WTC11 (cell line): ENCODE results near the gene ABHD12B. TPM values are rescaled to one million over a fixed set of nuclear protein-coding genes. Genes with fewer than 3 reads are reported as not detected.

ENCODE experiments used
- ATAC-seq: fragments of 200-7000 bp; cut with Tn5 transposase; 2 replicates; pipeline ENCODE4 v1.10.0; 2021; ENCODE audit warnings: mild to moderate bottlenecking, moderate library complexity
- CTCF ChIA-PET: fragments of 300-600 bp; sonication (Branson Sonifier 250); formaldehyde crosslinking; loops from one replicate; lab custom pipeline; 2021; ENCODE audit warnings: antibody characterized with exemption; lab: Charles Lee
- POLR2A ChIA-PET: fragments of 350-600 bp; sonication (Branson Sonifier 250); formaldehyde crosslinking; loops from one replicate; lab custom pipeline; 2021; ENCODE audit warnings: antibody characterized with exemption; lab: Charles Lee
- DNase-seq: peaks from one replicate; pipeline ENCODE4 v3.0.0; 2021; ENCODE audit warnings: low spot score
- H3K27ac Mint-ChIP-seq: 2 replicates; pipeline ENCODE4 v1.8.0; 2021; ENCODE audit warnings: mixed read lengths
- H3K27me3 Mint-ChIP-seq: 2 replicates; pipeline ENCODE4 v1.8.0; 2021; ENCODE audit warnings: low read depth, mild to moderate bottlenecking, moderate library complexity, mixed read lengths
- H3K36me3 Mint-ChIP-seq: 2 replicates; pipeline ENCODE4 v1.8.0; 2021; ENCODE audit warnings: mixed read lengths
- H3K4me1 Mint-ChIP-seq: 2 replicates; pipeline ENCODE4 v1.8.0; 2022; ENCODE audit warnings: mixed read lengths
- H3K4me3 Mint-ChIP-seq: 2 replicates; pipeline ENCODE4 v1.8.0; 2021; ENCODE audit warnings: mild to moderate bottlenecking, moderate library complexity, mixed read lengths
- H3K9me3 Mint-ChIP-seq: 2 replicates; pipeline ENCODE4 v1.8.0; 2021; ENCODE audit warnings: mixed read lengths
- ESRRA ChIP-seq: sonication (generic); formaldehyde crosslinking; IDR thresholded peaks from 2 replicates; pipeline ENCODE4 v1.8.1; 2022; ENCODE audit warnings: mild to moderate bottlenecking, missing genetic modification reagents, borderline replicate concordance
- HMGA2 ChIP-seq: fragments of 250-450 bp; sonication (Bioruptor Pico); IDR thresholded peaks from 2 replicates; pipeline ENCODE4 v1.4.0; 2021; ENCODE audit warnings: mild to moderate bottlenecking, moderate library complexity
- IRF2 ChIP-seq: sonication (generic); formaldehyde crosslinking; IDR thresholded peaks from 2 replicates; pipeline ENCODE4 v1.8.0; 2022; ENCODE audit warnings: low read depth, missing genetic modification reagents, borderline replicate concordance
- JAZF1 ChIP-seq: fragments of 250-450 bp; sonication (Bioruptor Pico); IDR thresholded peaks from 2 replicates; pipeline ENCODE4 v1.9.0; 2021; ENCODE audit warnings: moderate library complexity, mild to moderate bottlenecking, inconsistent platforms
- JUN ChIP-seq: sonication (generic); formaldehyde crosslinking; IDR thresholded peaks from 2 replicates; pipeline ENCODE4 v1.8.0; 2023; ENCODE audit warnings: mild to moderate bottlenecking, missing genetic modification reagents
- NFE2L1 ChIP-seq: sonication (generic); formaldehyde crosslinking; IDR thresholded peaks from 2 replicates; pipeline ENCODE4 v1.8.1; 2023; ENCODE audit warnings: missing genetic modification reagents
- RELA ChIP-seq: sonication (generic); formaldehyde crosslinking; IDR thresholded peaks from 2 replicates; pipeline ENCODE4 v1.8.1; 2022; ENCODE audit warnings: missing genetic modification reagents, mild to moderate bottlenecking, borderline replicate concordance
- SMAD3 ChIP-seq: sonication (generic); formaldehyde crosslinking; IDR thresholded peaks from 2 replicates; pipeline ENCODE4 v1.8.0; 2022; ENCODE audit warnings: missing genetic modification reagents, mild to moderate bottlenecking, borderline replicate concordance
- TEAD1 ChIP-seq: sonication (generic); formaldehyde crosslinking; IDR thresholded peaks from 2 replicates; pipeline ENCODE4 v1.8.0; 2022; ENCODE audit warnings: mild to moderate bottlenecking, missing genetic modification reagents
- ZNF138 ChIP-seq: sonication (generic); formaldehyde crosslinking; conservative IDR thresholded peaks from 2 replicates; pipeline ENCODE4 v1.8.1; 2022; ENCODE audit warnings: mild to moderate bottlenecking, moderate library complexity, missing genetic modification reagents
- ZNF423 ChIP-seq: fragments of 250-450 bp; sonication (Bioruptor Pico); IDR thresholded peaks from 2 replicates; pipeline ENCODE4 v2.1.2; 2022; ENCODE audit warnings: mild to moderate bottlenecking, moderate library complexity
- total RNA-seq: library from RNA; stranded (reverse); gene quantifications from 3 replicates; pipeline ENCODE4 v1.2.3, GENCODE V29; 2021
- TF ChIP-seq, protein P1 (sequence below): sonication (generic); formaldehyde crosslinking; conservative IDR thresholded peaks from 2 replicates; pipeline ENCODE4 v1.8.1; 2023; ENCODE audit warnings: mild to moderate bottlenecking, low read depth, missing genetic modification reagents, moderate library complexity
- TF ChIP-seq, protein P2 (sequence below): sonication (generic); formaldehyde crosslinking; IDR thresholded peaks from 2 replicates; pipeline ENCODE4 v1.8.0; 2022; ENCODE audit warnings: missing genetic modification reagents
- TF ChIP-seq, protein P3 (sequence below): sonication (generic); formaldehyde crosslinking; IDR thresholded peaks from 2 replicates; pipeline ENCODE4 v1.8.1; 2022; ENCODE audit warnings: mild to moderate bottlenecking, missing genetic modification reagents, moderate library complexity, borderline replicate concordance
- TF ChIP-seq, protein P4 (sequence below): fragments of 250-450 bp; sonication (Bioruptor Pico); IDR thresholded peaks from 2 replicates; pipeline ENCODE4 v1.9.0; 2021; ENCODE audit warnings: mild to moderate bottlenecking
- TF ChIP-seq, protein P5 (sequence below): sonication (generic); formaldehyde crosslinking; IDR thresholded peaks from 2 replicates; pipeline ENCODE4 v1.8.0; 2022; ENCODE audit warnings: mild to moderate bottlenecking, missing genetic modification reagents
- TF ChIP-seq, protein P6 (sequence below): fragments of 250-450 bp; sonication (Bioruptor Pico); IDR thresholded peaks from 2 replicates; pipeline ENCODE4 v1.9.0; 2021; ENCODE audit warnings: mild to moderate bottlenecking

ABHD12B gene
- total RNA-seq, 1 experiment from 2014 or later: 156 TPM

DNA sequence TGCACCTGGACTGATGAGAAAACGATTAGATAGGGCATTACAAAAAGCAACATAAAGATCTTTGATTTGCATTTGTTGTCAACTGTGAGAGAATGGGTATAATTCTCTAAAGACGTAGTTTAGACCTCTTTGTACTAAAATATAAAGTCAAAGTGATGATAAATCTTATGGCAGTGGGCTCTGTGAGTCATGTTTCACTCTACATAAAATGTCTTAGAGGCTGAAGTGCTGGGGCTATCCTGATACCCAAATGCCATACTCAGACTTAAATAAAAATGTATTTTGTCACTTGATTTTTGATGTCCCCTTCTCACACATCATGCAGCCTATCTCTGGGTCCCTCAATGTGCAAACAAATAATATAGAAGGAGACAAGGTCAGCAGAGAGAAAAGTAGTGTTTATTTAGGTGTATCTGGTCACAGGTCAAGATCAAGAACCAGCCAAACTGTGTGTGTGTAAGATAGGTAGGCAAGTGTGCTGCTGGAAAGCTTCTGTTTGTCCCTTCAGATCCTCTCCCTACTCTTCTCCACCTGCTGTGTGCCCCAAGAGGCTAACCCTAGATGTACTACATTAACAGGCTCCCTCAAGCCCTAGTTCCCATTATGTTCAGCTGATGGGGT lies 33.9 kb upstream of the ABHD12B start:
- ChIA-PET CTCF (interaction anchor here (2.9 kb wide), 1 partner anchor 22 kb away, joined by 12 read pairs; no protein-coding TSS in a partner anchor), POLR2A (no interaction called here)
- Mint-ChIP-seq H3K4me3 (no peak overlapping the region), H3K27ac (no peak overlapping the region), H3K27me3 (peaks cover 22% of the 10 kb centered on the region), H3K4me1 (peaks cover 4% of the 10 kb centered on the region), H3K36me3 (no peaks in the 10 kb centered on the region), H3K9me3 (peaks cover 7% of the 10 kb centered on the region)
- no peak for ATAC-seq
- DNase-seq: no peak
- TF ChIP-seq, protein P1, sequence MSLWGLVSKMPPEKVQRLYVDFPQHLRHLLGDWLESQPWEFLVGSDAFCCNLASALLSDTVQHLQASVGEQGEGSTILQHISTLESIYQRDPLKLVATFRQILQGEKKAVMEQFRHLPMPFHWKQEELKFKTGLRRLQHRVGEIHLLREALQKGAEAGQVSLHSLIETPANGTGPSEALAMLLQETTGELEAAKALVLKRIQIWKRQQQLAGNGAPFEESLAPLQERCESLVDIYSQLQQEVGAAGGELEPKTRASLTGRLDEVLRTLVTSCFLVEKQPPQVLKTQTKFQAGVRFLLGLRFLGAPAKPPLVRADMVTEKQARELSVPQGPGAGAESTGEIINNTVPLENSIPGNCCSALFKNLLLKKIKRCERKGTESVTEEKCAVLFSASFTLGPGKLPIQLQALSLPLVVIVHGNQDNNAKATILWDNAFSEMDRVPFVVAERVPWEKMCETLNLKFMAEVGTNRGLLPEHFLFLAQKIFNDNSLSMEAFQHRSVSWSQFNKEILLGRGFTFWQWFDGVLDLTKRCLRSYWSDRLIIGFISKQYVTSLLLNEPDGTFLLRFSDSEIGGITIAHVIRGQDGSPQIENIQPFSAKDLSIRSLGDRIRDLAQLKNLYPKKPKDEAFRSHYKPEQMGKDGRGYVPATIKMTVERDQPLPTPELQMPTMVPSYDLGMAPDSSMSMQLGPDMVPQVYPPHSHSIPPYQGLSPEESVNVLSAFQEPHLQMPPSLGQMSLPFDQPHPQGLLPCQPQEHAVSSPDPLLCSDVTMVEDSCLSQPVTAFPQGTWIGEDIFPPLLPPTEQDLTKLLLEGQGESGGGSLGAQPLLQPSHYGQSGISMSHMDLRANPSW: no peak
- TF ChIP-seq ESRRA (no peak), TEAD1 (no peak), HMGA2 (CRISPR knock-in tag) (no peak), RELA (no peak), NFE2L1 (CRISPR knock-in tag) (no peak), ZNF423 (CRISPR knock-in tag) (no peak), ZNF138 (CRISPR knock-in tag) (no peak), IRF2 (CRISPR knock-in tag) (no peak), SMAD3 (CRISPR knock-in tag) (no peak), JUN (CRISPR knock-in tag) (no peak), JAZF1 (CRISPR knock-in tag) (no peak)
- TF ChIP-seq, protein P2, sequence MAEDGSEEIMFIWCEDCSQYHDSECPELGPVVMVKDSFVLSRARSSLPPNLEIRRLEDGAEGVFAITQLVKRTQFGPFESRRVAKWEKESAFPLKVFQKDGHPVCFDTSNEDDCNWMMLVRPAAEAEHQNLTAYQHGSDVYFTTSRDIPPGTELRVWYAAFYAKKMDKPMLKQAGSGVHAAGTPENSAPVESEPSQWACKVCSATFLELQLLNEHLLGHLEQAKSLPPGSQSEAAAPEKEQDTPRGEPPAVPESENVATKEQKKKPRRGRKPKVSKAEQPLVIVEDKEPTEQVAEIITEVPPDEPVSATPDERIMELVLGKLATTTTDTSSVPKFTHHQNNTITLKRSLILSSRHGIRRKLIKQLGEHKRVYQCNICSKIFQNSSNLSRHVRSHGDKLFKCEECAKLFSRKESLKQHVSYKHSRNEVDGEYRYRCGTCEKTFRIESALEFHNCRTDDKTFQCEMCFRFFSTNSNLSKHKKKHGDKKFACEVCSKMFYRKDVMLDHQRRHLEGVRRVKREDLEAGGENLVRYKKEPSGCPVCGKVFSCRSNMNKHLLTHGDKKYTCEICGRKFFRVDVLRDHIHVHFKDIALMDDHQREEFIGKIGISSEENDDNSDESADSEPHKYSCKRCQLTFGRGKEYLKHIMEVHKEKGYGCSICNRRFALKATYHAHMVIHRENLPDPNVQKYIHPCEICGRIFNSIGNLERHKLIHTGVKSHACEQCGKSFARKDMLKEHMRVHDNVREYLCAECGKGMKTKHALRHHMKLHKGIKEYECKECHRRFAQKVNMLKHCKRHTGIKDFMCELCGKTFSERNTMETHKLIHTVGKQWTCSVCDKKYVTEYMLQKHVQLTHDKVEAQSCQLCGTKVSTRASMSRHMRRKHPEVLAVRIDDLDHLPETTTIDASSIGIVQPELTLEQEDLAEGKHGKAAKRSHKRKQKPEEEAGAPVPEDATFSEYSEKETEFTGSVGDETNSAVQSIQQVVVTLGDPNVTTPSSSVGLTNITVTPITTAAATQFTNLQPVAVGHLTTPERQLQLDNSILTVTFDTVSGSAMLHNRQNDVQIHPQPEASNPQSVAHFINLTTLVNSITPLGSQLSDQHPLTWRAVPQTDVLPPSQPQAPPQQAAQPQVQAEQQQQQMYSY: no peak
- TF ChIP-seq, protein P3, sequence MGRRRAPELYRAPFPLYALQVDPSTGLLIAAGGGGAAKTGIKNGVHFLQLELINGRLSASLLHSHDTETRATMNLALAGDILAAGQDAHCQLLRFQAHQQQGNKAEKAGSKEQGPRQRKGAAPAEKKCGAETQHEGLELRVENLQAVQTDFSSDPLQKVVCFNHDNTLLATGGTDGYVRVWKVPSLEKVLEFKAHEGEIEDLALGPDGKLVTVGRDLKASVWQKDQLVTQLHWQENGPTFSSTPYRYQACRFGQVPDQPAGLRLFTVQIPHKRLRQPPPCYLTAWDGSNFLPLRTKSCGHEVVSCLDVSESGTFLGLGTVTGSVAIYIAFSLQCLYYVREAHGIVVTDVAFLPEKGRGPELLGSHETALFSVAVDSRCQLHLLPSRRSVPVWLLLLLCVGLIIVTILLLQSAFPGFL: no peak
- TF ChIP-seq, protein P4, sequence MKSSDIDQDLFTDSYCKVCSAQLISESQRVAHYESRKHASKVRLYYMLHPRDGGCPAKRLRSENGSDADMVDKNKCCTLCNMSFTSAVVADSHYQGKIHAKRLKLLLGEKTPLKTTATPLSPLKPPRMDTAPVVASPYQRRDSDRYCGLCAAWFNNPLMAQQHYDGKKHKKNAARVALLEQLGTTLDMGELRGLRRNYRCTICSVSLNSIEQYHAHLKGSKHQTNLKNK (CRISPR knock-in tag): no peak
- TF ChIP-seq, protein P5, sequence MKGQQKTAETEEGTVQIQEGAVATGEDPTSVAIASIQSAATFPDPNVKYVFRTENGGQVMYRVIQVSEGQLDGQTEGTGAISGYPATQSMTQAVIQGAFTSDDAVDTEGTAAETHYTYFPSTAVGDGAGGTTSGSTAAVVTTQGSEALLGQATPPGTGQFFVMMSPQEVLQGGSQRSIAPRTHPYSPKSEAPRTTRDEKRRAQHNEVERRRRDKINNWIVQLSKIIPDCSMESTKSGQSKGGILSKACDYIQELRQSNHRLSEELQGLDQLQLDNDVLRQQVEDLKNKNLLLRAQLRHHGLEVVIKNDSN (CRISPR knock-in tag): no peak
- TF ChIP-seq, protein P6, sequence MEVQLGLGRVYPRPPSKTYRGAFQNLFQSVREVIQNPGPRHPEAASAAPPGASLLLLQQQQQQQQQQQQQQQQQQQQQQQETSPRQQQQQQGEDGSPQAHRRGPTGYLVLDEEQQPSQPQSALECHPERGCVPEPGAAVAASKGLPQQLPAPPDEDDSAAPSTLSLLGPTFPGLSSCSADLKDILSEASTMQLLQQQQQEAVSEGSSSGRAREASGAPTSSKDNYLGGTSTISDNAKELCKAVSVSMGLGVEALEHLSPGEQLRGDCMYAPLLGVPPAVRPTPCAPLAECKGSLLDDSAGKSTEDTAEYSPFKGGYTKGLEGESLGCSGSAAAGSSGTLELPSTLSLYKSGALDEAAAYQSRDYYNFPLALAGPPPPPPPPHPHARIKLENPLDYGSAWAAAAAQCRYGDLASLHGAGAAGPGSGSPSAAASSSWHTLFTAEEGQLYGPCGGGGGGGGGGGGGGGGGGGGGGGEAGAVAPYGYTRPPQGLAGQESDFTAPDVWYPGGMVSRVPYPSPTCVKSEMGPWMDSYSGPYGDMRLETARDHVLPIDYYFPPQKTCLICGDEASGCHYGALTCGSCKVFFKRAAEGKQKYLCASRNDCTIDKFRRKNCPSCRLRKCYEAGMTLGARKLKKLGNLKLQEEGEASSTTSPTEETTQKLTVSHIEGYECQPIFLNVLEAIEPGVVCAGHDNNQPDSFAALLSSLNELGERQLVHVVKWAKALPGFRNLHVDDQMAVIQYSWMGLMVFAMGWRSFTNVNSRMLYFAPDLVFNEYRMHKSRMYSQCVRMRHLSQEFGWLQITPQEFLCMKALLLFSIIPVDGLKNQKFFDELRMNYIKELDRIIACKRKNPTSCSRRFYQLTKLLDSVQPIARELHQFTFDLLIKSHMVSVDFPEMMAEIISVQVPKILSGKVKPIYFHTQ (CRISPR knock-in tag): no peak
